Cerebellar cortex (tissue), 1 donor: ENCODE results near the gene SCIN.
A peak's percentile ranks its signal among the peaks of the same experiment; 100 is the strongest.
"Not testable (repeated sequence)": the region's sequence is repeated elsewhere in the genome, so short reads cannot be mapped to it uniquely, and the experiment has no call there.

Source experiments
- DNase-seq: peaks from one replicate; pipeline ENCODE4 v3.0.0-alpha.2; 2015; ENCODE audit warnings: low spot score

The SCIN gene

GRCh38 chr7:12648704-12649261 lies 78.3 kb downstream of the SCIN start:
- no peak for DNase-seq

GRCh38 chr7:12649348-12649747 lies 78.8 kb downstream of the SCIN start:
- DNase-seq, result no peak

GRCh38 chr7:12650080-12650479 lies 79.6 kb downstream of the SCIN start:
- no peak for DNase-seq

- no peak for DNase-seq
Observed at GRCh38 chr7:12653110-12653509, 82.6 kb downstream of the SCIN start.

- DNase-seq, result no peak
Observed at GRCh38 chr7:12653518-12653917, 83.0 kb downstream of the SCIN start.

- DNase-seq, result no peak
Observed at GRCh38 chr7:12655161-12655560, 84.6 kb downstream of the SCIN start.

GRCh38 chr7:12660423-12660822 lies 89.9 kb downstream of the SCIN start:
- not testable (repeated sequence) for DNase-seq

GRCh38 chr7:12660986-12661385 lies 90.5 kb downstream of the SCIN start:
- DNase-seq, result not testable (repeated sequence)

- no peak for DNase-seq
Observed at GRCh38 chr7:12661581-12661980, 91.1 kb downstream of the SCIN start.

- DNase-seq, result no peak
Observed at GRCh38 chr7:12670000-12670729, 99.6 kb downstream of the SCIN start.

GRCh38 chr7:12670743-12671520 lies 100.4 kb downstream of the SCIN start:
- no peak for DNase-seq

- DNase-seq, result not testable (repeated sequence)
Observed at GRCh38 chr7:12673436-12673835, 102.9 kb downstream of the SCIN start.

GRCh38 chr7:12674053-12674452 lies 103.5 kb downstream of the SCIN start:
- DNase-seq, result no peak

GRCh38 chr7:12674861-12675260 lies 104.3 kb downstream of the SCIN start:
- DNase-seq, result peak; percentile 44

GRCh38 chr7:12683678-12684585 lies 113.4 kb downstream of the SCIN start:
- no peak for DNase-seq

GRCh38 chr7:12684733-12685132 lies 114.2 kb downstream of the SCIN start:
- DNase-seq, result no peak

- peak; percentile 56 for DNase-seq
Observed at GRCh38 chr7:12685550-12685949, 115.0 kb downstream of the SCIN start.

- peak; percentile 71 for DNase-seq
Observed at GRCh38 chr7:12686234-12686890, 115.8 kb downstream of the SCIN start.

- DNase-seq, result peak; percentile 98
Observed at GRCh38 chr7:12686891-12687717, 116.6 kb downstream of the SCIN start, which contains the start of gene ARL4A. Gene ARL4A (plus strand): TSS chr7:12687633. CDS start chr7:12688255, 622 bp downstream.

GRCh38 chr7:12687718-12688171 lies 117.2 kb downstream of the SCIN start:
- no peak for DNase-seq
